NCI-H2196 (cell line): Measurements from ENCODE around the gene SGSM2.

Experiments
- DNase-seq: peaks from one replicate; lab custom pipeline; 2025; ENCODE audit not compliant: unreplicated experiment; lab: John Stamatoyannopoulos, UW

Gene SGSM2

GRCh38 chr17:2416010-2416734 lies 78.9 kb downstream of the SGSM2 start:
- peak; percentile 71 for DNase-seq

- no peak for DNase-seq
Observed at GRCh38 chr17:2418572-2418971, 81.3 kb downstream of the SGSM2 start.

- no peak for DNase-seq
Observed at GRCh38 chr17:2419486-2419885, 82.2 kb downstream of the SGSM2 start.

GRCh38 chr17:2420176-2420575 lies 82.9 kb downstream of the SGSM2 start:
- DNase-seq = no peak

GRCh38 chr17:2421315-2422147 lies 84.2 kb downstream of the SGSM2 start:
- DNase-seq = peak; percentile 2

- no peak for DNase-seq
Observed at GRCh38 chr17:2423271-2423670, 86.0 kb downstream of the SGSM2 start.

- no peak for DNase-seq
Observed at GRCh38 chr17:2427215-2427614, 89.9 kb downstream of the SGSM2 start.

GRCh38 chr17:2427910-2428309 lies 90.6 kb downstream of the SGSM2 start:
- DNase-seq = no peak
